ENCODE measurements around the gene RASL12.

GRCh38 chr15:65091946-65092770 is 24.4 kb upstream of the RASL12 start:
- TF ChIP-seq CTCF (IDR thresholded peaks at IDR 0.05) (no peak), EZH2phosphoT487 (IDR thresholded peaks at IDR 0.05) (no peak)
